Measurements from ENCODE around the gene MGLL.

DNA sequence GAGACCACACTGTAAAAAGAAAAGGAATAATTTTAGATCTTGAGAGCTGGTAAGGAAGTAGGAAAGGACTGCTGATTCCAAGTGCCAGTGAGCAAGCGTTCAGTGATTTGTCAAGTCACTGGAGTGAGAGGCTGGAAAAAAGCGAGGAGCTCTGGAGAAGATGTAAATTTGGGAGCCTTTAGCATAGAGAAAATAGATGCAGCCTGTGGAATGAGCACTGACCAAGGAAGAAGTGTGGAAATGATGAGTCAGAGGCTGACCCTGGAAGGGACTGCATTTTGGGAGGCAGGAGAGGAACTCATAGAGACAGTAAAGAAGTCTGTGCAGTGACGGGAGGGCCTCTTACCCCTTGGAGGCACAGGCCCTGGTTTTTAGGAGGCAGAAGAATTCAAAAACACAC, 166.7 kb downstream of the MGLL start:
- TF ChIP-seq, protein P1, sequence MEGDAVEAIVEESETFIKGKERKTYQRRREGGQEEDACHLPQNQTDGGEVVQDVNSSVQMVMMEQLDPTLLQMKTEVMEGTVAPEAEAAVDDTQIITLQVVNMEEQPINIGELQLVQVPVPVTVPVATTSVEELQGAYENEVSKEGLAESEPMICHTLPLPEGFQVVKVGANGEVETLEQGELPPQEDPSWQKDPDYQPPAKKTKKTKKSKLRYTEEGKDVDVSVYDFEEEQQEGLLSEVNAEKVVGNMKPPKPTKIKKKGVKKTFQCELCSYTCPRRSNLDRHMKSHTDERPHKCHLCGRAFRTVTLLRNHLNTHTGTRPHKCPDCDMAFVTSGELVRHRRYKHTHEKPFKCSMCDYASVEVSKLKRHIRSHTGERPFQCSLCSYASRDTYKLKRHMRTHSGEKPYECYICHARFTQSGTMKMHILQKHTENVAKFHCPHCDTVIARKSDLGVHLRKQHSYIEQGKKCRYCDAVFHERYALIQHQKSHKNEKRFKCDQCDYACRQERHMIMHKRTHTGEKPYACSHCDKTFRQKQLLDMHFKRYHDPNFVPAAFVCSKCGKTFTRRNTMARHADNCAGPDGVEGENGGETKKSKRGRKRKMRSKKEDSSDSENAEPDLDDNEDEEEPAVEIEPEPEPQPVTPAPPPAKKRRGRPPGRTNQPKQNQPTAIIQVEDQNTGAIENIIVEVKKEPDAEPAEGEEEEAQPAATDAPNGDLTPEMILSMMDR (IDR thresholded peaks at IDR 0.05): no peak
- TF ChIP-seq, protein P2, sequence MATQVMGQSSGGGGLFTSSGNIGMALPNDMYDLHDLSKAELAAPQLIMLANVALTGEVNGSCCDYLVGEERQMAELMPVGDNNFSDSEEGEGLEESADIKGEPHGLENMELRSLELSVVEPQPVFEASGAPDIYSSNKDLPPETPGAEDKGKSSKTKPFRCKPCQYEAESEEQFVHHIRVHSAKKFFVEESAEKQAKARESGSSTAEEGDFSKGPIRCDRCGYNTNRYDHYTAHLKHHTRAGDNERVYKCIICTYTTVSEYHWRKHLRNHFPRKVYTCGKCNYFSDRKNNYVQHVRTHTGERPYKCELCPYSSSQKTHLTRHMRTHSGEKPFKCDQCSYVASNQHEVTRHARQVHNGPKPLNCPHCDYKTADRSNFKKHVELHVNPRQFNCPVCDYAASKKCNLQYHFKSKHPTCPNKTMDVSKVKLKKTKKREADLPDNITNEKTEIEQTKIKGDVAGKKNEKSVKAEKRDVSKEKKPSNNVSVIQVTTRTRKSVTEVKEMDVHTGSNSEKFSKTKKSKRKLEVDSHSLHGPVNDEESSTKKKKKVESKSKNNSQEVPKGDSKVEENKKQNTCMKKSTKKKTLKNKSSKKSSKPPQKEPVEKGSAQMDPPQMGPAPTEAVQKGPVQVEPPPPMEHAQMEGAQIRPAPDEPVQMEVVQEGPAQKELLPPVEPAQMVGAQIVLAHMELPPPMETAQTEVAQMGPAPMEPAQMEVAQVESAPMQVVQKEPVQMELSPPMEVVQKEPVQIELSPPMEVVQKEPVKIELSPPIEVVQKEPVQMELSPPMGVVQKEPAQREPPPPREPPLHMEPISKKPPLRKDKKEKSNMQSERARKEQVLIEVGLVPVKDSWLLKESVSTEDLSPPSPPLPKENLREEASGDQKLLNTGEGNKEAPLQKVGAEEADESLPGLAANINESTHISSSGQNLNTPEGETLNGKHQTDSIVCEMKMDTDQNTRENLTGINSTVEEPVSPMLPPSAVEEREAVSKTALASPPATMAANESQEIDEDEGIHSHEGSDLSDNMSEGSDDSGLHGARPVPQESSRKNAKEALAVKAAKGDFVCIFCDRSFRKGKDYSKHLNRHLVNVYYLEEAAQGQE (IDR thresholded peaks at IDR 0.05; ENCODE audit: insufficient read depth in 1 of 2, low read depth in 2 of 2, low read length in 1 of 2): no peak
- no peak for TF ChIP-seq POLR2AphosphoS5 (IDR thresholded peaks at IDR 0.05; ENCODE audit: low read depth, low read length)
